ENCODE measurements around the gene CCDC6. TPM values are rescaled to one million over a fixed set of nuclear protein-coding genes. Genes with fewer than 3 reads are reported as not detected.

CCDC6 gene
- total RNA-seq, 4 donors from 2014 or later, result 20.1 to 30.6 (median 24.1) TPM

- WGBS, 2 donors, result 32 to 38% methylated on average over 2 of the region's 2 CpGs
- no peak for DNase-seq (ENCODE audit: low spot score in 2 of 2)
- TF ChIP-seq CTCF (IDR thresholded peaks at IDR 0.05) (no peak), EP300 (IDR thresholded peaks at IDR 0.05) (no peak), POLR2A (IDR thresholded peaks at IDR 0.05) (no peak)
These were observed 143.9 kb downstream of the CCDC6 start for GRCh38 chr10:59762505-59762904.

DNA sequence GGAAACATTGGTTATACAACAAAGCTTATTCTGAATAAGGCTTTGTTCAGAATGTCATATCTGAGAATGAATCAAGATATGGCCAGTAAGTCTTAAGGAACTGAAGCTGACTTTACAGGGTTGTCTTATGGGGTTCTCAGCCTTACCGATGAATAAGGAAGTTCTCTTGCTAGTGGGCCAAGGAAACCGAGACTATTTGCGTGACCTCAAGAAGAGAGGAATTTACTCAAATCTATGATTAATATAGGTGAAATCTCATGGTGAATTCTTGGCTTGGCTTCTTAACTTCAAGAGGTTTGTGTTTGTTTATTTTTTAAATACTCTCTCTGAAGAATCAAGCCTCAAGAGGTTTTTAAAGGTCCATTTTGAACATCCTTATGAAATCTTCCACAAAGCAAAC, 148.4 kb downstream of the CCDC6 start:
- DNase-seq (ENCODE audit: low spot score in 2 of 2), result no peak
- no peaks in the 10 kb centered on the region for H3K36me3 ChIP-seq
- 41 to 57% methylated on average over 3 of the region's 3 CpGs for WGBS, 2 donors
- H3K27me3 ChIP-seq, result no peaks in the 10 kb centered on the region
- H3K4me1 ChIP-seq, result no peaks in the 10 kb centered on the region
- no peak for TF ChIP-seq POLR2A (IDR thresholded peaks at IDR 0.05)
- TF ChIP-seq CTCF (IDR thresholded peaks at IDR 0.05), result no peak
- no peak for TF ChIP-seq EP300 (IDR thresholded peaks at IDR 0.05)
- no peak overlapping the region for H3K4me3 ChIP-seq
- peaks cover 0 to 10% (median 0%) of the 10 kb centered on the region in 4 donors for H3K9me3 ChIP-seq
- no peak overlapping the region for H3K27ac ChIP-seq

More at GRCh38 chr10:59762505-59762904, 143.9 kb downstream of the CCDC6 start:
- H3K27ac ChIP-seq, result no peak overlapping the region
- no peaks in the 10 kb centered on the region for H3K4me1 ChIP-seq
- no peaks in the 10 kb centered on the region for H3K27me3 ChIP-seq
- H3K4me3 ChIP-seq, result no peak overlapping the region
- H3K36me3 ChIP-seq, result no peaks in the 10 kb centered on the region
- peaks cover 0 to 10% (median 0%) of the 10 kb centered on the region in 4 donors for H3K9me3 ChIP-seq

DNA sequence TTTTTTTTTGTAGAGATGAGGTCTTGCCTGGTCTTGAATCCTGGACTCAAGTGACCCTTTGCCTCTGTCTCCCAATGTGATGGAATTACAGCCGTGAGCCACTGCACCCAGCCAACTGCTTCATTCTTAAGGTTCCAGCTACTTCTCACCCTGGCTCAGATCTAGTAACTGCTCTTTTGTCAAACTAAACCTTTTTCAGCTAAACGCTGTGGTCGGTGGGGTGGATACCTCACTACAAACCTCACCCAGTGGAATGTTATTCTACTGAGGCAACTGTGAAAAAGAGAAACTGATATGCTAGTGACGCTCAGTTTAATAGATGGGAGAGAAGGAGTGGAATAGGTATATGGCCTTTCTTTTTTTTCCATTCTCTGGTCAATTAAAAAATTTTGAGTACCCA, 151.4 kb downstream of the CCDC6 start:
- no peaks in the 10 kb centered on the region for H3K4me1 ChIP-seq
- H3K27me3 ChIP-seq, result no peaks in the 10 kb centered on the region
- H3K9me3 ChIP-seq, result peaks cover 0 to 5% (median 0%) of the 10 kb centered on the region in 4 donors
- no peak for DNase-seq (ENCODE audit: low spot score in 2 of 2)
- H3K27ac ChIP-seq, result no peak overlapping the region
- WGBS, 2 donors, result 92 to 95% methylated on average over 4 of the region's 4 CpGs
- H3K4me3 ChIP-seq, result no peak overlapping the region
- H3K36me3 ChIP-seq, result no peaks in the 10 kb centered on the region
- no peak for TF ChIP-seq EP300 (IDR thresholded peaks at IDR 0.05)

DNA sequence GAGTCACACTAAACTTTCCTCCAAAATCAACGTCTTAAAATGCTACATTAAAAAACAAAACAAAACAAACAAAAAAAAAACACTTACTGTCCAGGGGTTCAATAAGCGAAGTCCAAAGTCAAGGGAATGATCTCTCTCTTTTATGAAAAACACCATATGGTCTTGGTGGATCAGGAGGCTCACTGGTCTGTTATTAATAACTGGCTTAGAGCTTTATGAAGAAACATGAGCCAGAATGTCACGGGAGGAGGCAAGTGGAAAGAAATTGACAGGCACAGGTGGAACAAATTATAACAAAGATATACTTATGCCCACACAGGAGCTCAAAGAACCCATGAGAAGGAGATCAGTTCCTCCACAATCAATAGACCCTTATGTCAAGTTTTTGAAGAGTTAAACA, 153.1 kb downstream of the CCDC6 start, which contains the start of gene MRLN:
TSS of gene MRLN (minus strand) at position 189 of the 400 bp plus-strand sequence.
- Histone ChIP-seq H3K27me3 (no peaks in the 10 kb centered on the region), H3K36me3 (no peaks in the 10 kb centered on the region), H3K9me3 (no peaks in the 10 kb centered on the region), H3K27ac (no peak within 1 kb of the TSS), H3K4me3 (no peak within 1 kb of the TSS), H3K4me1 (no peaks in the 10 kb centered on the region)
- TF ChIP-seq CTCF (IDR thresholded peaks at IDR 0.05), result no peak
- no peak for TF ChIP-seq POLR2A (IDR thresholded peaks at IDR 0.05)
- no peak for TF ChIP-seq EP300 (IDR thresholded peaks at IDR 0.05)
- DNase-seq (ENCODE audit: low spot score in 2 of 2), result no peak
- 66 to 68% methylated on average over 3 of the region's 3 CpGs for WGBS, 2 donors

DNA sequence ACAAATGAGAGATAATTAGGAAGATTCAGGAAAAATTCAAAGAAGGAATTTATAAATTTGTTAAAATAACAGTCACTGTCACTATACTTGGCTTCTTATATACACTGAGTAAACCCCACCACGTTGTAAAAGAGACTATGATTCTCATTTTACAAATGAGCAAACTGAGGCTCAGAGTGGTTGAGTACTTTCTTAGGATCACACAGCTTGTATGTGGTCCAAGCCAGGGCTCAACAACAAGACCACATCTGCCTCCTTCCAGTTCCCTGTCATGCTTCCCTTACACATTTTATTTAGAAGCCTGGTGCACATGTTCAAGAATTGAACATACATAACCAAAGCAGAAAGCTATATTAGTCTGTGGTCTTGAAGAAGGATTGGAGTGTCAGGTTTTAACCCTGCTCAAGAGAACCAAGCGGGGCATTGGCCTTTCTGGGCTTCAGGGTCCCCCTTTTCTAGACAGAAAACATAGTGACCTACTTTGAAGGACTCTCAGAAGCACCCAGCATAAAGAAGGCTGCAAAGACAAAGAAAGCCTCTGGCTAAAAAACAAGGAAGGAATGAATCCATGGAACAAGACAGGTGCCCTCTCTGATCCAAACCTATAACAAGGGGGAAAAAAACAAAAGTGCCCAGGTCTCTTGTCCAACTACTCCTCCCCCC, 153.9 kb downstream of the CCDC6 start:
- no peaks in the 10 kb centered on the region for H3K4me1 ChIP-seq
- no peaks in the 10 kb centered on the region for H3K27me3 ChIP-seq
- no peak for DNase-seq (ENCODE audit: low spot score in 2 of 2)
- WGBS, 2 donors, result 64 to 71% methylated on average over 2 of the region's 2 CpGs
- no peak overlapping the region for H3K4me3 ChIP-seq
- no peaks in the 10 kb centered on the region for H3K9me3 ChIP-seq
- no peaks in the 10 kb centered on the region for H3K36me3 ChIP-seq
- no peak overlapping the region for H3K27ac ChIP-seq
- TF ChIP-seq CTCF (IDR thresholded peaks at IDR 0.05) (no peak), EP300 (IDR thresholded peaks at IDR 0.05) (no peak), POLR2A (IDR thresholded peaks at IDR 0.05) (no peak)
